GM18867 (cell line): ENCODE results near the gene DAGLB.
"Not testable (repeated sequence)": the region's sequence is repeated elsewhere in the genome, so short reads cannot be mapped to it uniquely, and the experiment has no call there.

Experiments used
- ATAC-seq: cut with Tn5 transposase; IDR thresholded peaks from one replicate; pipeline ENCODE4 v1.9.1; 2021; ENCODE audit warnings: mild to moderate bottlenecking, moderate library complexity; ENCODE audit not compliant: unreplicated experiment

The DAGLB gene

DNA sequence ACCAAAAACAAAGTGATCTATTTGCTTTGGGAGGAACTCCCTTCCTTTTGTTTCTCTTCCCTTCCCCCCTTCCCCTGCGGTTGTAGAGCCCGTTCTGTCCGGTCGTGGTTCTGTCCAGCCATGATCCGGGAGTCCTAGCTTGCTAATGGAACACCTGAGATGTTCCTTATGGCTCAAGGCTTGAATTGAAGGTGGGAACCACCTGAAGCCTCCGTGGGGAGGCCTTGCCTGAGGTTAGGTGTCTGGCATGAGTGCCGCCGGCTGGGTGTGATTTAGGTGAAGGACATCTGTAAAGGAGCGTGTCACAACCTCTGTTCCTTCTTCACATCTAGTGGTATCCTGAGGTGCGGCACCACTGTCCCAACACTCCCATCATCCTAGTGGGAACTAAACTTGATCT, 46.2 kb downstream of the DAGLB start:
- no peak for ATAC-seq

DNA sequence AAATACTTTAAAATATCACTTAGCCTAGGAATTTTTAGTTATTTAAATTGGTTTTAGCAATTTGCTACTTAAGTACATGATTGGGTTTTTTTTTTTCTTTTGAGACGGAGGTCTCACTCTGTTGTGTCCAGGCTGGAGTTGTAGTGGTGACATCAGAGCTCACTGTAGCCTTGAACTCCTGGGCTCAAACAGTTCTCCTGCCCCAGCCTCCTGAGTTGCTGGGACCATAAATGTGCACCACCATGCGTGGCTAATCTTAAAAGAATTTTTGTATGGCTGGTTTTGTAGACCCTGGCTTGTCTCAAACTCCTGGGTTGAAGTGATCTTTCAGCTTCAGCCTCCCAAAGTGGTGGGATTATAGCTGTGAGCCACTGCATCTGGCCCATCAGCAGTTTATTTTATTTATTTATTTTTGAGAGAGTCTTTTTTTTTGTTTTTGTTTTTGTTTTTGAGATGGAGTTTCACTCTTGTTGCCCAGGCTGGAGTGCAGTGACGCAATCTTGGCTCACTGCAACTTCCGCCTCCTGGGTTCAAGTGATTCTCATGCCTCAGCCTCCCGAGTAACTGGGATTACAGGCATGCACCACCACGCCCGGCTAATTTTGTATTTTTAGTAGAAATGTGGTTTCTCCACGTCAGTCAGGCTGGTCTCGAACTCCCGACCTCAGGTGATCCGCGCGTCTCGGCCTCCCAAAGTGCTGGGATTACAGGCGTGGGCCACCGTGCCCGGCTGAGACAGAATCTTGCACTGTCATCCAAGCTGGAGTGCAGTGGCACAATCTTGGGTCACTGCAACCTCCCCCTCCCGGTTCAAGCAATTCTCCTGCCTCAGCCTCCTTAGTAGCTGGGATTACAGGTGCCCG, 47.3 kb downstream of the DAGLB start:
- ATAC-seq = not testable (repeated sequence)

- no peak for ATAC-seq
These were observed 48.4 kb downstream of the DAGLB start for GRCh38 chr7:6399351-6399750.

DNA sequence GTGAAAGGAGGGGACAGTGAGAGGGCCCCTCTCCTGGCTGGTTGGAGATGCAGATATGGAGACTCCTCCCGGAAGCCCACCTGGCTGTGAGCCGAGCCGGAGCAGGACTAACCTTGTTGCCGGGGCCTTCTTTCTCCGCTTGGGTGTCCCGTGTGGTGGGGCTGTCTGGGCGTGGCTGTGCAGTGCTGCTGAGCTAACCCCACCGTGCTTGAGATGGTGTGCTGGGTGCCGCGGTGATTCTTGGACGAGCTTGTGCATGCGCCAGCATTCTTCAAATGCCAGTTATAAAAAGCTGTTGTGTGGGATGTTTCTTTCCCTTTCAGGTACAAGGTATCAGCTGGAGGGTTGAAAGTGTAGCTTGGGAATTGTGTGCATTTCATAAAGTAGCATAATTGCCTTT, 48.8 kb downstream of the DAGLB start:
- no peak for ATAC-seq

- ATAC-seq = not testable (repeated sequence)
These were observed 49.8 kb downstream of the DAGLB start for GRCh38 chr7:6397759-6398495.

GRCh38 chr7:6395898-6396595, 51.7 kb downstream of the DAGLB start:
- no peak for ATAC-seq

DNA sequence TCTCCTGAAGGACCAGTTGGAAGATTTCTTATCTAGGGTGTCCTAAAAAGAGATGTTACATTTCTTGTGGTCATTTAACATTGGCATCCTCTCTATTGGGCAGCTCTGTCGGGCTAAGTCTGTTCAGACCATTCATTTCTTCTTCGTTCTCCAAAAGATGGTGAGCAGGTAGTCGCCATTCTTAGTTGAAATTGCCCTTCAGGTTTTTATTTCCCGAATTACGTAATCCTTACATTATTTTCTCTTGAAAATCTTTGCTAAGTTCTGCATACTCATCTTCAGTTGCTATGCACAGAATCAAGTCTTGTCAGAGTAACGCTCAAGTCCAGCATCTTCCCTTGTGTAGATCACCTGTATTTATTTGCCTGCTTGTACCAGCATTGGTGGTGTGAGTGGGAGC, 53.6 kb downstream of the DAGLB start:
- no peak for ATAC-seq

- ATAC-seq = no peak
These were observed 54.1 kb downstream of the DAGLB start for GRCh38 chr7:6393667-6394056.

GRCh38 chr7:6392712-6393666, 54.8 kb downstream of the DAGLB start:
- peak; percentile 45 for ATAC-seq

DNA sequence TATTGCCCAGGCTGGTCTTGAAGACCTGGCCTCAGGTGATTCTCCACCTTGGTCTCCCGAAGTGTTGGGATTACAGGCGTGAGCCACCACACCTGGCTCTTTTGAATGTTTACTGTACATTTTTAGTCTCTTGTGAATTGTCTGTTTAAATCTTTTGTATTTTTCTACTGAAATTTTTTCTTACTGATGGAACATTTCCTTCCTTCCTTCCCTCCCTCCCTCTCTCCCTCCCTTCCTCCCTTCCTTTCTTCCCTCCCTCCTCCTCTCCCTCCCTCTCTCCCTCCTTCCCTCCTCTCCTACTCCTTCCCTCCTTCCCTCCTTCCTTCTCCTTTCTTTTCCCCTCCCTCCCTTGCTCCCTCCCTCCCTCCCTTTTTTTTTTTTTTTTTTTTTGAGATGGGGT, 58.0 kb downstream of the DAGLB start:
- ATAC-seq = no peak

DNA sequence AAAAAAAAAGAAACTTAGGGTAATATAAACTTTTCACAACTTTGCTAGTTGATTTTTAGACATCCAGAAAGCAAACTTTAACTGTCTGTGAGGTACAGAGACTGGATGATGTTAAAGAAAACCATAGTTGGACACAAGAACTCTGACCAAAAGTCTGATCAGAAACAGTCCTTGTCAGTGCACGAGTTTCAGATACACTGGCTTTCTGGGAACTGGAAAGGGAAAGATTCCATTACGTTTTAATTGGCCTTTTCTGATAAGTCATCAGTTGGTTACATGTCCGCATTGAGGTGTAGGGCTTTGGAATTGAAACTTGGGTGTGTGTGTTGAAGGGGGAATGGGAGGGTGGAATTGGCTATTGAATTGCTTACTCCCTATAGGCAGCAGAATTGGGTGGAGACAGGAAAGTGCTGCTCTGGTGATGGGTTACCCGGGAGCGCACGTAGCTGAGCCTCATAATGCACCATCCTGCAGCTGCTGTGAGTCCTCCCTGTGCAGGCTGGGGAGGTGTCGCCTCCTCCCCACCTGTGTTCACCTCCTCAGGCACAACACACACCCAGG, 59.9 kb downstream of the DAGLB start:
- ATAC-seq = no peak

- ATAC-seq = no peak
These were observed 61.0 kb downstream of the DAGLB start for GRCh38 chr7:6386779-6387178.

DNA sequence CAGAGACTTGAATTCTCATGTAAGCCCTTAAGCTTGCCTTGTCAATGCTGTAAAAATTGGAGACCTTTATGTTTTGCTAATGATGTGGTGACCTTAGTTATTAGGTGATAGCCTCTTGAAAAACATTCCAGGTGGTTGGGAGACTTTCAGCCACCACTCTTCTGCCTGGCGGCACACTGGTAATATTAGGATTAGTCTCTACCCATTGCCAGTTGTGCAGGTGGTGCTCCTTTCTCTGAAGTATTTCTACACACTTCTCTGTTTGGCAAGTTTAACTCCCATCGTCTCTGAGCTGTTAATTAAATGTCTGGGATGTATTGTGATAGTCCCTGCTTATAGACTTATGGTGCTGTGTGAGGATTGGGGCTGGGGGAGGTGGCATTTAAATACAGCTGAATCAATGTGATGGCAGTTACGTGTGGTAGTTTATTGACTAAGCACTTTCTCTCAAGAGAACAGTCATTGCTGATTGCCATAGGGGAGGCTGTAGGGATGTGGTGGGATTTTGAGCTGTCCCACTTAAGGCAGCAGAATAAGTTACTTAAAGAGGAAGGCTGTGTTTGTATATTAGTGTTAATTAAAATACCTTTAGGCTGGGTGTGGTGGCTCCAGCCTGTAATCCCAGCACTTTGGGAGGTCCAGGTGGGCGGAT, 61.7 kb downstream of the DAGLB start:
- ATAC-seq = no peak

GRCh38 chr7:6385110-6385781, 62.5 kb downstream of the DAGLB start:
- ATAC-seq = no peak

GRCh38 chr7:6384327-6384726, 63.4 kb downstream of the DAGLB start:
- no peak for ATAC-seq

- no peak for ATAC-seq
These were observed 64.9 kb downstream of the DAGLB start for GRCh38 chr7:6382817-6383216.

- ATAC-seq = not testable (repeated sequence)
These were observed 65.9 kb downstream of the DAGLB start for GRCh38 chr7:6381846-6382245.

DNA sequence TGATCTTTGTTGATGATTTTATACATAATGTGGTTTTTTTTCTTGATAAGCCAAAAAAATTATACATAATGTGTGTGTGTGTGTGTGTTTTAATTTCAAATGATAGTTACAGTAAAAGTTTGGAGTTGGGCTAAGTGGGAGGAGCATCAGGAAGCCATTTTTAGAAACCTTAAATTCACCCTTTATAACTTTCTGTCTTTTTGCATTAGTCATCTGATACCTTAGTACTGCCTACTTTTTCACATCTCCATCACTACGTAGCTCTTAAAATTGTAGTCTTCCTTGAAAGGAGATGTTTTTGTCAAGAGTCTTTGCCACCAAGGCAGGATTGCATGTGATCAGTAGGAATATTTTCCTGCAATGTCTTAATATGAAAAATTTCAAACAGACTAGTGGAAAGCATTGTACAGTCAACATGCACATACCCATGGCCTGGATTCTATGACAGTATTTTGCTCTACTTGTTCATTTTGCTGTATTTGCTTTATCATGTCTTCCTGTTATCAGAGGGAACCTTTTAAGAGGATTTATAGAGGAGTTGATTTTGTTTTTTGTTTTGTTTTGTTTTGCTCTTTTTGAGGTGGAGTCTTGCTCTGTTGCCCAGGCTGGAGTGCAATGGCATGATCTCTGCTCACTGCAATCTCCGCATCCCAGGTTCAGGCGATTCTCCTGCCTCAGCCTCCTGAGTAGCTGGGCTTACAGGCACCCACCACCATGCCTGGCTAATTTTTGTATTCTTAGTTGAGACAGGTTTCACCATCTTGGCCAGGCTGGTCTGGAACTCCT, 67.3 kb downstream of the DAGLB start:
- ATAC-seq = no peak
